GM18519 (cell line): ENCODE measurements around the gene SPON1.
"Not testable (repeated sequence)": the region's sequence is repeated elsewhere in the genome, so short reads cannot be mapped to it uniquely, and the experiment has no call there.

Experiments
- ATAC-seq: cut with Tn5 transposase; IDR thresholded peaks from one replicate; pipeline ENCODE4 v1.9.1; 2021; ENCODE audit warnings: mild to moderate bottlenecking, moderate library complexity; ENCODE audit not compliant: unreplicated experiment, low FRiP score

The SPON1 gene

GRCh38 chr11:13962562-13963168 lies at the start of gene SPON1:
TSS of gene SPON1 (plus strand) at chr11:13962723. CDS start at chr11:13962905, 182 bp downstream.
- no peak for ATAC-seq

GRCh38 chr11:13917264-13917663 lies 45.3 kb upstream of the SPON1 start:
- no peak for ATAC-seq

- no peak for ATAC-seq
These were observed 44.6 kb upstream of the SPON1 start for GRCh38 chr11:13917904-13918303.

- no peak for ATAC-seq
These were observed 41.8 kb upstream of the SPON1 start for GRCh38 chr11:13920756-13921155.

- ATAC-seq = no peak
These were observed 41.0 kb upstream of the SPON1 start for GRCh38 chr11:13921545-13921944.

GRCh38 chr11:13923182-13923581 lies 39.3 kb upstream of the SPON1 start:
- ATAC-seq = no peak

GRCh38 chr11:13923716-13924650 lies 38.5 kb upstream of the SPON1 start:
- no peak for ATAC-seq

- no peak for ATAC-seq
These were observed 37.7 kb upstream of the SPON1 start for GRCh38 chr11:13924801-13925327.

GRCh38 chr11:13926366-13926765 lies 36.2 kb upstream of the SPON1 start:
- not testable (repeated sequence) for ATAC-seq

GRCh38 chr11:13926981-13927380 lies 35.5 kb upstream of the SPON1 start:
- ATAC-seq = no peak

GRCh38 chr11:13927481-13927880 lies 35.0 kb upstream of the SPON1 start:
- no peak for ATAC-seq

- ATAC-seq = no peak
These were observed 33.8 kb upstream of the SPON1 start for GRCh38 chr11:13928566-13929251.

- no peak for ATAC-seq
These were observed 33.1 kb upstream of the SPON1 start for GRCh38 chr11:13929395-13929891.

- no peak for ATAC-seq
These were observed 31.2 kb upstream of the SPON1 start for GRCh38 chr11:13931356-13931755.

GRCh38 chr11:13937154-13937553 lies 25.4 kb upstream of the SPON1 start:
- ATAC-seq = not testable (repeated sequence)

GRCh38 chr11:13938829-13939228 lies 23.7 kb upstream of the SPON1 start:
- not testable (repeated sequence) for ATAC-seq

GRCh38 chr11:13939961-13940906 lies 22.3 kb upstream of the SPON1 start:
- no peak for ATAC-seq

- ATAC-seq = no peak
These were observed 21.6 kb upstream of the SPON1 start for GRCh38 chr11:13940907-13941256.

- no peak for ATAC-seq
These were observed 20.7 kb upstream of the SPON1 start for GRCh38 chr11:13941775-13942174.

- ATAC-seq = no peak
These were observed 20.1 kb upstream of the SPON1 start for GRCh38 chr11:13942378-13942777.
